Hepatocyte (in vitro differentiated cells): ENCODE data around the gene CELSR1.

Source experiments
- CTCF ChIP-seq: fragments of 200-600 bp; sonication (generic); IDR thresholded peaks from 2 replicates; pipeline ENCODE4 v1.5.1; 2016; ENCODE audit warnings: antibody characterized with exemption, mild to moderate bottlenecking; ENCODE audit not compliant: poor library complexity
- EZH2phosphoT487 ChIP-seq: fragments of 200-600 bp; sonication (generic); IDR thresholded peaks from one replicate; pipeline ENCODE4 v1.6.1; 2018; ENCODE audit warnings: antibody characterized with exemption, mild to moderate bottlenecking, low read depth, moderate library complexity; ENCODE audit not compliant: unreplicated experiment, severe bottlenecking

- no peak for TF ChIP-seq CTCF
- no peak for TF ChIP-seq EZH2phosphoT487
Observed at GRCh38 chr22:46556775-46557174, 19.4 kb upstream of the CELSR1 start.
